ENCODE results near the gene TYMP.

Gene TYMP

GRCh38 chr22:50483556-50483955 is 46.3 kb downstream of the TYMP start:
- no peak for DNase-seq (ENCODE audit: low spot score)

- DNase-seq (ENCODE audit: low spot score) = no peak
Measured at GRCh38 chr22:50483106-50483505, 46.7 kb downstream of the TYMP start.

- no peak for DNase-seq (ENCODE audit: low spot score)
Measured at GRCh38 chr22:50482107-50483074, 47.4 kb downstream of the TYMP start.

- DNase-seq (ENCODE audit: low spot score) = no peak
Measured at GRCh38 chr22:50481440-50482106, 48.2 kb downstream of the TYMP start, which contains the start of gene ADM2. ADM2 (plus strand) TSS chr22:50481543; CDS start chr22:50481848, 305 bp downstream.

GRCh38 chr22:50481045-50481439 is 48.8 kb downstream of the TYMP start:
- no peak for DNase-seq (ENCODE audit: low spot score)

GRCh38 chr22:50479721-50480120 is 50.1 kb downstream of the TYMP start:
- DNase-seq (ENCODE audit: low spot score) = no peak

DNA sequence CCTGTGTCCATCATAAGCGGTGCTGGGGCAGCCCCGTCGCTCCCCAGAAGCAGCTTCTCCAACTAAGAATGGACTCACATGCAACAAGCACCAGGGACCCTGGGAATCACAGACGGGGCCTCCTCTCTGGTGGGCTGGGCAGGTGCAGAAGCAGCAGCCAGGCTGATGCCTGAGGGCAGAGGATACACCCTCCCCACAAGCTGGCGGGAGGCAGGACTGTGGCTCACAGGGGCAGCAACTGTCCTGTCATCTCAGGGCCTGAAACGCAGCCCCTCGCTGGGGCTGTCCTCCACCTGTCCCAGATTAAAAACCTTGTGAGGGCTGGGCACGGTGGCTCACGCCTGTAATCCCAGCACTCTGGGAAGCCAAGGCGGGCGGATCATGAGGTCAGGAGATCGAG is 51.9 kb downstream of the TYMP start:
- DNase-seq (ENCODE audit: low spot score) = no peak

DNA sequence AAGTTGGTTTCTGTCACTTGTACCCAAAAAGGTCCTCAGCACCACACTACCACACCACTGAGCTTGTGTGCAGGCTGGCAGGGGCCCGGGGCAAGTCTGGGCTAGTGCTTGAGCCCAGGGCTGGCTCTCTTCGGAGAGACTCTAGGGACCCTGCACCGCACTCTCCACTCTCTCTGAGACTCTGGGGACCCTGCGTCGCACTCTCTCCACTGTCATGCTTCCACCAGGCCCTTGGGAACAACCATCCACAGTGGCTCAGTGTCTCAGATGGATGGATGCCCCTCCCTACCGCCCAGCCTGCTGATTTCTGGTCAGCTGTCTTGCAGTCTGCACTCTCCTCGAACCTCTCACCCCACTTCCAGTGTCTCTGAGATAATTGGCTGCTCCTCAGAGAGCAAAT is 52.9 kb downstream of the TYMP start:
- no peak for DNase-seq (ENCODE audit: low spot score)
